Gastrocnemius medialis (tissue), 4 donors: Measurements from ENCODE around the gene VCAN. TPM values are rescaled to one million over a fixed set of nuclear protein-coding genes. Genes with fewer than 3 reads are reported as not detected.

Source experiments
- ATAC-seq, 2 donors: fragments of 150-250 bp; one replicate each; pipeline ENCODE4 v1.9.1; 2016
- DNase-seq, 2 donors: peaks; one replicate each; pipeline ENCODE4 v3.0.0-alpha.2; 2019
- H3K27ac ChIP-seq, 4 donors: fragments of 200-600 bp; sonication (generic); 1 replicate in 1 of 4; 2 replicates in 3 of 4; pipeline ENCODE4 v1.5.1; 2016 to 2018; ENCODE audit warnings: mild to moderate bottlenecking in 2 of 4, moderate library complexity in 1 of 4
- H3K27me3 ChIP-seq, 3 donors: fragments of 200-600 bp; sonication (generic) in 2 of 3; 1 replicate in 1 of 3; 2 replicates in 2 of 3; pipeline versions ENCODE4 v1.5.1 to v1.6.0; 2016 to 2019; ENCODE audit warnings: mild to moderate bottlenecking in 1 of 3, moderate library complexity in 1 of 3
- H3K36me3 ChIP-seq, 2 donors: fragments of 200-600 bp; sonication (generic) in 1 of 2; one replicate each; pipeline ENCODE4 v1.5.1; 2017 to 2018
- H3K4me1 ChIP-seq, 2 donors: fragments of 200-600 bp; sonication (generic) in 1 of 2; one replicate each; pipeline ENCODE4 v1.5.1; 2016 to 2017; ENCODE audit warnings: mild to moderate bottlenecking in 2 of 2
- H3K4me3 ChIP-seq, 4 donors: fragments of 200-600 bp; sonication (generic) in 3 of 4; 1 replicate in 1 of 4; 2 replicates in 3 of 4; pipeline ENCODE4 v1.5.1; 2016 to 2019; ENCODE audit warnings: mild to moderate bottlenecking in 2 of 4
- H3K9me3 ChIP-seq, 3 donors: fragments of 200-600 bp; sonication (generic) in 2 of 3; 1 replicate in 1 of 3; 2 replicates in 2 of 3; pipeline ENCODE4 v1.5.1; 2016 to 2019
- POLR2A ChIP-seq, 2 donors: fragments of 450-650 bp; IDR thresholded peaks; one replicate each; pipeline ENCODE4 v1.6.1; 2017; ENCODE audit warnings: antibody characterized with exemption in 2 of 2, mild to moderate bottlenecking in 2 of 2, moderate library complexity in 2 of 2
- in situ Hi-C, 4 donors: fragments of 200-750 bp; cut with MboI; loops; one replicate each; pipeline versions ENCODE4 v1.15.0 to v1.8.0; 2017; ENCODE audit warnings: low sequenced_read_pairs in 4 of 4
- intact Hi-C: fragments of 100-400 bp; cut with DNase I; formaldehyde crosslinking; loops from one replicate; pipeline ENCODE4 v1.15.1; 2023; ENCODE audit warnings: low total_unique reads
- total RNA-seq, 4 donors: library from RNA; depleted of rRNA; stranded (reverse); fragments of >200 nt; gene quantifications; one replicate each; pipeline versions ENCODE4 v1.1.0 to v1.2.3, GENCODE V29; 2016
- TF ChIP-seq, protein P1 (sequence below), 5 experiments: fragments of 450-650 bp in 3 of 5; fragments of 200-600 bp in 2 of 5; sonication (generic) in 2 of 5; IDR thresholded peaks in 4 of 5; conservative IDR thresholded peaks in 1 of 5; 1 replicate in 4 of 5; 2 replicates in 1 of 5; pipeline ENCODE4 v1.5.1; 2016 to 2019; ENCODE audit warnings: antibody characterized with exemption in 5 of 5, mild to moderate bottlenecking in 3 of 5, moderate library complexity in 3 of 5

Gene VCAN
- total RNA-seq, 4 donors from 2014 or later: 5.9 to 29.9 (median 17.4) TPM

DNA sequence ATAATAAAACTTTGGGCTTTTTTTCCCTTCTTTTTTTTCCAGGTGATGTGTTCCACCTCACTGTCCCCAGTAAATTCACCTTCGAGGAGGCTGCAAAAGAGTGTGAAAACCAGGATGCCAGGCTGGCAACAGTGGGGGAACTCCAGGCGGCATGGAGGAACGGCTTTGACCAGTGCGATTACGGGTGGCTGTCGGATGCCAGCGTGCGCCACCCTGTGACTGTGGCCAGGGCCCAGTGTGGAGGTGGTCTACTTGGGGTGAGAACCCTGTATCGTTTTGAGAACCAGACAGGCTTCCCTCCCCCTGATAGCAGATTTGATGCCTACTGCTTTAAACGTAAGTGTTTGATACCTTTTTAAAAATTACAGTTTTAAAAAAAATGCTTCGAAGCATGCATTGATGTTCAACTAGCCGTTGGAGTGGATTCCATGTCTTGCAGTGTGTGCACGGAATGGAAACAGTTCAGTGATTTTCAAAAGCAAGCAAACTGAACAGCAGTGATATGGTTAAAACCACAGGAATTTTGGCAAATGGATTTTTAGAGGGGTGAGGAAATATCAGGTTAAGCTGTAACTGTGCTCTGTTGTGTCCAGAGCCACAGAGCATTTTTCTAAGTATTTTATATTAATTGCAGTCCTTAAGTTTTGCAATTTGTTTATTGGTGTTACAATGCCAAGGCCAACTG is 40.7 kb downstream of the VCAN start:
- Histone ChIP-seq H3K4me3 (no peak overlapping the region), H3K4me1 (no peaks in the 10 kb centered on the region), H3K27ac (no peak overlapping the region), H3K9me3 (no peaks in the 10 kb centered on the region), H3K27me3 (no peaks in the 10 kb centered on the region), H3K36me3 (no peaks in the 10 kb centered on the region)
- intact Hi-C loops (no loop called here), in situ Hi-C loops (no loop called here)
- no peak for DNase-seq
- TF ChIP-seq, protein P1, sequence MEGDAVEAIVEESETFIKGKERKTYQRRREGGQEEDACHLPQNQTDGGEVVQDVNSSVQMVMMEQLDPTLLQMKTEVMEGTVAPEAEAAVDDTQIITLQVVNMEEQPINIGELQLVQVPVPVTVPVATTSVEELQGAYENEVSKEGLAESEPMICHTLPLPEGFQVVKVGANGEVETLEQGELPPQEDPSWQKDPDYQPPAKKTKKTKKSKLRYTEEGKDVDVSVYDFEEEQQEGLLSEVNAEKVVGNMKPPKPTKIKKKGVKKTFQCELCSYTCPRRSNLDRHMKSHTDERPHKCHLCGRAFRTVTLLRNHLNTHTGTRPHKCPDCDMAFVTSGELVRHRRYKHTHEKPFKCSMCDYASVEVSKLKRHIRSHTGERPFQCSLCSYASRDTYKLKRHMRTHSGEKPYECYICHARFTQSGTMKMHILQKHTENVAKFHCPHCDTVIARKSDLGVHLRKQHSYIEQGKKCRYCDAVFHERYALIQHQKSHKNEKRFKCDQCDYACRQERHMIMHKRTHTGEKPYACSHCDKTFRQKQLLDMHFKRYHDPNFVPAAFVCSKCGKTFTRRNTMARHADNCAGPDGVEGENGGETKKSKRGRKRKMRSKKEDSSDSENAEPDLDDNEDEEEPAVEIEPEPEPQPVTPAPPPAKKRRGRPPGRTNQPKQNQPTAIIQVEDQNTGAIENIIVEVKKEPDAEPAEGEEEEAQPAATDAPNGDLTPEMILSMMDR (IDR thresholded peaks at IDR 0.05 in 4 of 5, conservative IDR thresholded peaks at IDR 0.05 in 1 of 5): no peak
- no peak for TF ChIP-seq POLR2A (IDR thresholded peaks at IDR 0.05)
- ATAC-seq: no peak

DNA sequence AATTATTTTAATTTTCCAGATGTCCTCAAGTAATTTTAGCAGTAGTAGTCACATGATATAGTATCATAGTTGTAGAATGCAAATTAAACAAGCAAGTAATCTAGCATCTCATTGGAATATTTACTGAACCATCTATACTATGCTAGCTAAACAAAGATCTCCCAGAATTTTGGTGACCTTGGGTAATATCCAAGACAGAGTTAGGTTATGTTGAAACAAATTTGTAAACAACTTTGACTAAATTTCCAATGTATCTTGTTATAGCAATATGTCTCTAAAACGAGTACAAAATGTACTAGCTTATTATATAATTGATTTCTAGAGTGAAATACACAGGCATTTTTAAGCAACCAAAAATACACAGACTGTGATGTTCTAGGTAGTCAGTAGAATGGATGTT is 41.5 kb downstream of the VCAN start:
- Histone ChIP-seq H3K9me3 (no peaks in the 10 kb centered on the region), H3K4me3 (no peak overlapping the region), H3K36me3 (no peaks in the 10 kb centered on the region), H3K4me1 (no peaks in the 10 kb centered on the region), H3K27me3 (no peaks in the 10 kb centered on the region), H3K27ac (no peak overlapping the region)
- in situ Hi-C loops: no loop called here
- intact Hi-C loops: no loop called here
- no peak for DNase-seq
- TF ChIP-seq, protein P1 (IDR thresholded peaks at IDR 0.05 in 4 of 5, conservative IDR thresholded peaks at IDR 0.05 in 1 of 5): no peak
- no peak for TF ChIP-seq POLR2A (IDR thresholded peaks at IDR 0.05)
- ATAC-seq: no peak

DNA sequence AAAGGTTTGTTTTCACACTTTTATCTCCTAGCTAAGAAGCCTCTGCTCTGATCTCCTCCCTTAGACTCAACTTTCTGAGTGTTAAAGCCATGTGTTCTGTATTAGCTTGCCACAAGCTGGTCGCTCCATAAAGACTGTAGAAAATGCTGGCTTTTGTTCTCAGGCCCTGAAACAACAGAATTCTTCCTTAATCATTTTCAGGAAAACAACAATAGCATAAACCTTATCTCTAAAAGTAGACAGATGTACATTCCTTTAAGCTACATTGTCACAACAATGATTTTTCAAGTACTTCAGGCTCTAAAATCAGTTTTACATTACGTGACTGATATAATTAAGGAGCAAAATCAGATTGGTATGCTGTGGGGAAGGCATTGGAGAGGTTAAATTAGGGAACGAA is 41.9 kb downstream of the VCAN start:
- no peaks in the 10 kb centered on the region for H3K27me3 ChIP-seq
- intact Hi-C loops: no loop called here
- no peaks in the 10 kb centered on the region for H3K9me3 ChIP-seq
- no peaks in the 10 kb centered on the region for H3K4me1 ChIP-seq
- H3K4me3 ChIP-seq: no peak overlapping the region
- H3K36me3 ChIP-seq: no peaks in the 10 kb centered on the region
- ATAC-seq: no peak
- DNase-seq: no peak
- in situ Hi-C loops: no loop called here
- TF ChIP-seq, protein P1 (IDR thresholded peaks at IDR 0.05 in 4 of 5, conservative IDR thresholded peaks at IDR 0.05 in 1 of 5): no peak
- no peak for TF ChIP-seq POLR2A (IDR thresholded peaks at IDR 0.05)
- H3K27ac ChIP-seq: no peak overlapping the region

DNA sequence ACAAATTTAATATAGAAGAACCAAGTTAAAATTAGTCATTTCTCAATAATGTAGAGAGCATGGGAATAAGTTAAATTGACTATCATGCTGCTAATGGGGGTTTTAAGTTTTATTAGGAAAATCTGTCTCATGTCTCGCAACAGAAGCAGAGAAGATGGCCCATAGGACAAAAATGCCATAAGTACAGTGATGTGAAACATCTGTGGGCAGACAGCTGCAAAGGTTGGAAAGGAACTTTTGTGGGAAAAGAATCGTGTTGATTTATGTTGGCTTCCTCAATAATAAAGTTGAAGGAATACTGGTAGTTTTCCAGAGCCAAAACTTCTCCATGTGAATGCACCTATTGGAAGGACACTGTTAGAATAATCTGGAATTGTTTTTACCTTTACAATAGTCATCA is 44.8 kb downstream of the VCAN start:
- intact Hi-C loops: no loop called here
- no peak for DNase-seq
- ATAC-seq: no peak
- H3K27me3 ChIP-seq: no peaks in the 10 kb centered on the region
- in situ Hi-C loops: no loop called here
- H3K27ac ChIP-seq: no peak overlapping the region
- no peaks in the 10 kb centered on the region for H3K4me1 ChIP-seq
- H3K4me3 ChIP-seq: no peak overlapping the region
- no peaks in the 10 kb centered on the region for H3K9me3 ChIP-seq
- no peaks in the 10 kb centered on the region for H3K36me3 ChIP-seq
- TF ChIP-seq, protein P1 (IDR thresholded peaks at IDR 0.05 in 4 of 5, conservative IDR thresholded peaks at IDR 0.05 in 1 of 5): no peak
- no peak for TF ChIP-seq POLR2A (IDR thresholded peaks at IDR 0.05)
